GM18505 (cell line): ENCODE results near the gene CHMP3.
"Not testable (repeated sequence)": the region's sequence is repeated elsewhere in the genome, so short reads cannot be mapped to it uniquely, and the experiment has no call there.

Source experiments
- ATAC-seq: cut with Tn5 transposase; IDR thresholded peaks from one replicate; pipeline ENCODE4 v1.9.1; 2021; ENCODE audit not compliant: unreplicated experiment
- POLR2A ChIP-seq: IDR thresholded peaks from 4 replicates; pipeline ENCODE4 v1.6.1; 2011; ENCODE audit warnings: borderline replicate concordance; ENCODE audit not compliant: insufficient read depth, insufficient read length; ENCODE audit errors: extremely low read depth

CHMP3 gene

GRCh38 chr2:86562922-86563649 is at the start of gene CHMP3:
Gene CHMP3, minus strand, starts transcription at chr2:86563443. Its CDS starts 95 bp downstream, at chr2:86563348.
- ATAC-seq, result peak; percentile 83
- peak; percentile 91 for TF ChIP-seq POLR2A

DNA sequence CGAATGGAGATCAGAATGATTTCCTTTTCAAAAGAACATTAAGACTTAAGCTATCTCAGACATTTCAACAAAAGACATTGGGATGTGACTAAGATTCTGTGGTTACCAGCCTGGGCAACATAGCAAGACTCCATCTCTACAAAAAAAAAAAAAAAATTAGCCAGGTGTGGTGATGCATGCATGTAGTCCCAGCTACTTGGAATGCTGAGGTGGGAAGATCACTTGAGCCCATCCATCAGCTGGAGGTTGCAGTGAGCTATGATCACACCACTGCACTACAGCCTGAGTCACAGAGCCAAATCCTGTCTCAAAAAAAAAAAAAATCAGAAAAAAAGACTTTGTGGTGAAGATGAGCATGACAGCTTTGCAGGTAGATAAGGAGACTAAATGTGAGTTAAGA is 47.6 kb upstream of the CHMP3 start:
- TF ChIP-seq POLR2A, result no peak

GRCh38 chr2:86608832-86609410 is 45.7 kb upstream of the CHMP3 start:
- ATAC-seq, result no peak
- TF ChIP-seq POLR2A, result no peak

More for the DNA sequence above, 47.6 kb upstream of the CHMP3 start:
- no peak for ATAC-seq

- no peak for TF ChIP-seq POLR2A
These were observed 40.7 kb upstream of the CHMP3 start for GRCh38 chr2:86603905-86604304.

DNA sequence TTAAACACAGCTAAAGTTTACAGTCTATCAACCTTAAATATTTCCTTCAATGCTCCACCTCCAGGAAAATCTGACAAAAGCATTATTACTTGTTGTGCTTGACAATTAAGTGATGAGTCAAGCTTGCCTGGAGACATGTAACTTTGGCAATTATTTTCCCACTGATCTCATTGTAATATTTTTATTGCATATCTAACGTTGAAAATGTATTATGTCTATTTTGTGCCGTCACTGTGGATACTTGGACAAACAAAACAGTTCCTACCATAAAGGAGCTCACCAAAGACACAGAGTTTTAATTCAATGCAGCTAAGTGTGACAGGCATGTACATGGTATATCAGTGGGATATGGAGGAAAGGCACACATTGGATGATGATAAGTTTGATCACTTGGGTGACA is 35.7 kb upstream of the CHMP3 start:
- no peak for ATAC-seq
- TF ChIP-seq POLR2A, result no peak

More at GRCh38 chr2:86603905-86604304, 40.7 kb upstream of the CHMP3 start:
- no peak for ATAC-seq

- ATAC-seq, result no peak
- no peak for TF ChIP-seq POLR2A
These were observed 32.9 kb upstream of the CHMP3 start for GRCh38 chr2:86596118-86596517.

- TF ChIP-seq POLR2A, result no peak
- no peak for ATAC-seq
These were observed 30.0 kb upstream of the CHMP3 start for GRCh38 chr2:86593266-86593665.

DNA sequence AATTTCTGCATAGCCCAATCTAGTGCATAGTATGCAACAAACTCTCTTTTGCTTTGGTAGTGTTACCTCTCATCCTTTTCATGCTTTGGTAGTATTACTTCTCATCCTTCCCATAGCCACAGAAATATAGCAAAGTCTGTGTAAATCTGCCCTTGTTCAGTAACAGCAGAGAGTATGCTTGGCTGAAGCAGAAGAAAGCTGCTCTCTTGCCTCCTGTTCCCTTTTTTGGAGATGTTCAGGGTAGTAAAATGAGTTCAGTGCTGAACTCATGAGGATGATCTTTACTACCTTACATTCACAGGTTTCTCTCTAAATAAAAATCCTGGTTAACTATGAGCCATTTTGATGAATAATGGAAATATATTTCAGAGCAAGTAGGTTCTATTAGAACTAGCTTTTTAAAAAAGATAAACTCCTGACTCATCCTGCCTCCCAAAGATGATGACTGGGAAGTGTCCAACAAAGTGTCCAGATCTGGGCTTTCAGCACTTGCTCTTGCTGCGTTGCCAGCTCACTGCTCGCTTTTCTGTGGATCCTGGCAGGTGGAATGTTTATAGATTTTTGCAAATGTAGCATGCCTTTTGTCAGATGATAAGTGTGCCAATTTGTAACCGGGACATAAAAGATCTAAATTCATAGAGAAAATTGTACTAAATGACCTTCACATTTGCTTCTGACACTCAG is 29.4 kb upstream of the CHMP3 start:
- TF ChIP-seq POLR2A, result no peak
- no peak for ATAC-seq

DNA sequence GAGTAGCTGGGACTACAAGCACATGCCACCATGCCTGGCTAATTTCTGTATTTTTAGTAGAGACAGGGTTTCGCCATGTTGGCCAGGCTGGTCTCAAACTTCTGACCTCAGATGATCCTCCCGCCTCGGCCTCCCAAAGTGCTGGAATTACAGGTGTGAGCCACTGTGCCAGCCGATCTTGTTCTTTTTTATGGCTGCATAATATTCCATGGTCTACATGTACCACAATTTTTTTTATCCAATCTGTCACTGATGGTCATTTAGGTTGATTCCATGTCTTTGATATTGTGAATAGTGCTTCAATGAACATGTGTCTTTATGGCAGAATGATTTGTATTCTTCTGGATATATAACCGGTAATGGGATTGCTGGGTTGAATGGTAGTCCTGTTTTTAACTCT is 26.5 kb upstream of the CHMP3 start:
- not testable (repeated sequence) for ATAC-seq

GRCh38 chr2:86584151-86584913 is 21.1 kb upstream of the CHMP3 start:
- no peak for TF ChIP-seq POLR2A
- peak; percentile 59 for ATAC-seq

DNA sequence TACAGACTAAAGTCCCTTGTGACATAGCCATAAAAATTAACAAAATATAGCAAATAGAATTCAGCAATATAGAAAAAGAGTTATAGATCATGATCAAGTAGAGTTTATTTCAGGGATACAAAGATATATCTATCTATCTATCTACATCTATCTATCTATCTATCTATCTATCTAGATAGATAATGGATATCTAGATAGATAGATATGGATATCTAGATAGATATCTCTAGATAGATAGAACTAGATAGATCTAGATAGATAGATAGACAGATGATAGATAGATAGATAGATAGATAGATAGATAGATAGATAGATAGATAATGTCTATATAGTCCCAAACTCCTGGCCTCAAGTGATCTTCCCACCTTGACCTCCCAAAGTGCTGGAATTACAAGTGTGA is 17.3 kb upstream of the CHMP3 start:
- no peak for TF ChIP-seq POLR2A
- ATAC-seq, result no peak

- no peak for ATAC-seq
- TF ChIP-seq POLR2A, result no peak
These were observed 14.7 kb upstream of the CHMP3 start for GRCh38 chr2:86577817-86578456.

- no peak for TF ChIP-seq POLR2A
- no peak for ATAC-seq
These were observed 6.8 kb upstream of the CHMP3 start for GRCh38 chr2:86570059-86570458.
